Mammary epithelial cell (primary cell): ENCODE measurements around the gene STOML1.

Experiments used
- EZH2 ChIP-seq: IDR thresholded peaks from 2 replicates; pipeline ENCODE4 v1.6.1; 2012; ENCODE audit warnings: low read length, inconsistent platforms, borderline replicate concordance
- TF ChIP-seq, protein P1 (sequence below), 2 donors: IDR thresholded peaks in 1 of 2; conservative IDR thresholded peaks in 1 of 2; 2 replicates each; pipeline ENCODE4 v1.5.1; 2011 to 2012; ENCODE audit warnings: inconsistent platforms in 2 of 2, low read length in 2 of 2, mild to moderate bottlenecking in 2 of 2, control low read depth in 1 of 2, low read depth in 1 of 2; ENCODE audit not compliant: insufficient read depth in 1 of 2; ENCODE audit errors: extremely low read depth in 1 of 2

DNA sequence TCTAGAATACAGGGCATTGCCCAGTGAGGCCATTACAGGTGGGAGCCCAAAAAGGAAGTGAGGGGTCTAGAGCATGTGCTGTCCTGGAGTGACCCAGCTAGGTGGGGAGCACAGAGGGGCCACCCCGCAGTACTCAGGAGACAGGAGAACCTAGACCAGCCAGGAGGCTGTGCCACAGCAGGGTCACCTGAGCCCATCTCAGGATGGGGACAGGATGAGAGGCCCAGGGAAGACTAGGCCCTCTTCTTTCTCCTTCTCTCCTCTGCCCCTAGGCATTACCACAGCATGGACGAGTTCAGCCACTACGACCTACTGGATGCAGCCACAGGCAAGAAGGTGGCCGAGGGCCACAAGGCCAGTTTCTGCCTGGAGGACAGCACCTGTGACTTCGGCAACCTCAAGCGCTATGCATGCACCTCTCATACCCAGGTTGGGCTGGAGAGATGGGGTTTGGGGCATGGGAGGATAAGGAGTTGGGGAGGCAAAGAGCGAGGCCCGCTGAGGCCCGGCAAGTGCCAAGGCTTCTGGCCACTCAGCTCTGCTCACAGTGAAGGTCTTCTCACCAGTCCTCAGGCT is 45.2 kb downstream of the STOML1 start:
- TF ChIP-seq EZH2 = no peak
- TF ChIP-seq, protein P1, sequence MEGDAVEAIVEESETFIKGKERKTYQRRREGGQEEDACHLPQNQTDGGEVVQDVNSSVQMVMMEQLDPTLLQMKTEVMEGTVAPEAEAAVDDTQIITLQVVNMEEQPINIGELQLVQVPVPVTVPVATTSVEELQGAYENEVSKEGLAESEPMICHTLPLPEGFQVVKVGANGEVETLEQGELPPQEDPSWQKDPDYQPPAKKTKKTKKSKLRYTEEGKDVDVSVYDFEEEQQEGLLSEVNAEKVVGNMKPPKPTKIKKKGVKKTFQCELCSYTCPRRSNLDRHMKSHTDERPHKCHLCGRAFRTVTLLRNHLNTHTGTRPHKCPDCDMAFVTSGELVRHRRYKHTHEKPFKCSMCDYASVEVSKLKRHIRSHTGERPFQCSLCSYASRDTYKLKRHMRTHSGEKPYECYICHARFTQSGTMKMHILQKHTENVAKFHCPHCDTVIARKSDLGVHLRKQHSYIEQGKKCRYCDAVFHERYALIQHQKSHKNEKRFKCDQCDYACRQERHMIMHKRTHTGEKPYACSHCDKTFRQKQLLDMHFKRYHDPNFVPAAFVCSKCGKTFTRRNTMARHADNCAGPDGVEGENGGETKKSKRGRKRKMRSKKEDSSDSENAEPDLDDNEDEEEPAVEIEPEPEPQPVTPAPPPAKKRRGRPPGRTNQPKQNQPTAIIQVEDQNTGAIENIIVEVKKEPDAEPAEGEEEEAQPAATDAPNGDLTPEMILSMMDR (conservative IDR thresholded peaks at IDR 0.05 in 1 of 2, IDR thresholded peaks at IDR 0.05 in 1 of 2; ENCODE audit: extremely low read depth in 1 of 2, insufficient read depth in 1 of 2, low read depth in 1 of 2, low read length in 2 of 2) = no peak
